Ishikawa (cell line): ENCODE results near the gene PROCA1.

Source experiments
- CEBPB ChIP-seq: IDR thresholded peaks from 2 replicates; pipeline ENCODE4 v1.6.1; 2012
- CREB1 ChIP-seq: IDR thresholded peaks from 2 replicates; pipeline ENCODE4 v1.6.1; 2012; ENCODE audit warnings: low read depth
- EGR1 ChIP-seq: IDR thresholded peaks from 2 replicates; pipeline ENCODE4 v1.6.1; 2012
- EP300 ChIP-seq: IDR thresholded peaks from 2 replicates; pipeline ENCODE4 v1.6.1; 2012; ENCODE audit warnings: borderline replicate concordance
- FOXM1 ChIP-seq: IDR thresholded peaks from 2 replicates; pipeline ENCODE4 v1.6.1; 2012; ENCODE audit warnings: low read depth, borderline replicate concordance
- MAX ChIP-seq: IDR thresholded peaks from 2 replicates; pipeline ENCODE4 v1.6.1; 2012
- NFIC ChIP-seq: IDR thresholded peaks from 2 replicates; pipeline ENCODE4 v1.6.1; 2012
- RAD21 ChIP-seq: IDR thresholded peaks from 2 replicates; pipeline ENCODE4 v1.6.1; 2012; ENCODE audit warnings: low read depth
- REST ChIP-seq: IDR thresholded peaks from 2 replicates; pipeline ENCODE4 v1.6.1; 2012; ENCODE audit warnings: low read depth, mild to moderate bottlenecking
- TAF1 ChIP-seq: IDR thresholded peaks from 2 replicates; pipeline ENCODE4 v1.6.1; 2012; ENCODE audit warnings: low read depth, mild to moderate bottlenecking
- TCF12 ChIP-seq: IDR thresholded peaks from 2 replicates; pipeline ENCODE4 v1.6.1; 2012; ENCODE audit warnings: low read depth
- TEAD4 ChIP-seq: IDR thresholded peaks from 2 replicates; pipeline ENCODE4 v1.6.1; 2012
- USF1 ChIP-seq: IDR thresholded peaks from 2 replicates; pipeline ENCODE4 v1.6.1; 2012
- YY1 ChIP-seq: IDR thresholded peaks from 2 replicates; pipeline ENCODE4 v1.6.1; 2012; ENCODE audit warnings: low read depth
- ZBTB7A ChIP-seq: IDR thresholded peaks from 2 replicates; pipeline ENCODE4 v1.6.1; 2012; ENCODE audit warnings: low read depth

PROCA1 gene

GRCh38 chr17:28706471-28707338 is 5.0 kb downstream of the PROCA1 start:
- TF ChIP-seq MAX (no peak), NFIC (no peak), RAD21 (no peak), USF1 (no peak), CEBPB (no peak), EGR1 (no peak), CREB1 (no peak), TAF1 (no peak), TCF12 (no peak), EP300 (no peak), ZBTB7A (no peak), TEAD4 (no peak), REST (no peak), YY1 (no peak), FOXM1 (no peak)

GRCh38 chr17:28705728-28706334 is 5.9 kb downstream of the PROCA1 start:
- TF ChIP-seq TCF12 (no peak), CREB1 (no peak), YY1 (no peak), TEAD4 (no peak), NFIC (no peak), TAF1 (no peak), RAD21 (no peak), ZBTB7A (no peak), EGR1 (no peak), FOXM1 (no peak), EP300 (no peak), CEBPB (no peak)

- no peak for TF ChIP-seq TAF1
- TF ChIP-seq ZBTB7A = no peak
- TF ChIP-seq CEBPB = no peak
- TF ChIP-seq CREB1 = no peak
- TF ChIP-seq YY1 = no peak
- TF ChIP-seq TCF12 = no peak
- no peak for TF ChIP-seq EGR1
Observed at GRCh38 chr17:28705074-28705659, 6.5 kb downstream of the PROCA1 start.

- TF ChIP-seq YY1 = no peak
- no peak for TF ChIP-seq CEBPB
Observed at GRCh38 chr17:28704219-28704858, 7.3 kb downstream of the PROCA1 start.

- TF ChIP-seq TCF12 = no peak
- TF ChIP-seq CEBPB = no peak
- TF ChIP-seq YY1 = no peak
- TF ChIP-seq USF1 = no peak
- TF ChIP-seq TEAD4 = no peak
- no peak for TF ChIP-seq TAF1
- TF ChIP-seq EGR1 = no peak
- TF ChIP-seq ZBTB7A = no peak
- TF ChIP-seq REST = no peak
- no peak for TF ChIP-seq RAD21
- TF ChIP-seq MAX = no peak
- no peak for TF ChIP-seq EP300
- TF ChIP-seq NFIC = no peak
Observed at GRCh38 chr17:28703552-28704218, 8.0 kb downstream of the PROCA1 start.
